ENCODE data around the gene ZNF341. TPM values are rescaled to one million over a fixed set of nuclear protein-coding genes. Genes with fewer than 3 reads are reported as not detected.

The ZNF341 gene
- total and polyA plus RNA-seq, 9 of the 15 experiments (the other 6 are each of a cell fraction or from before 2014, with no cell fraction given), result 0.08 to 2.6 (median 1.0) TPM

GRCh38 chr20:33732166-33732970 lies 572 bp downstream of the ZNF341 start (continued):
- TF ChIP-seq ZBTB33 (CRISPR knock-in tag; IDR thresholded peaks at IDR 0.05) (no peak; the same call in 1 of the 2 replicates), ZNF57 (CRISPR knock-in tag; IDR thresholded peaks at IDR 0.05) (no peak), ZNF12 (CRISPR knock-in tag; IDR thresholded peaks at IDR 0.05) (peak; percentile 36; the same call in 1 of the 2 replicates), PYGO2 (tag; IDR thresholded peaks at IDR 0.05) (no peak)

GRCh38 chr20:33733654-33734576 lies 2.1 kb downstream of the ZNF341 start:
- POLR2A ChIA-PET, result interaction anchor here (2.1 kb wide), 2 partner anchors 14 to 49 kb away, joined by 6 to 10 read pairs; partner anchors contain the start of gene PXMP4
- CTCF ChIA-PET (ENCODE audit: low intra/inter-chr PET ratio), result no interaction called here
- no peaks in the 10 kb centered on the region for H3K9me1 ChIP-seq (ENCODE audit: control insufficient read depth, insufficient read depth, low read length)
- H3K9ac ChIP-seq (ENCODE audit: insufficient read depth in 1 of 2, low read depth in 2 of 2, low read length in 2 of 2), result peak overlapping the region in 1 of 2 experiments; percentile 65; a peak in 1 of 4 replicates
- no peaks in the 10 kb centered on the region for H3K79me2 ChIP-seq (ENCODE audit: control insufficient read depth, insufficient read depth, low read length)
- 54% methylated on average over 6 of the region's 6 CpGs for WGBS (ENCODE audit: insufficient coverage, low coverage, missing lambda C conversion rate)
- in situ Hi-C loops (cut with MboI), result loop anchor here (5.0 kb wide), 1 partner anchor 272 kb away; no protein-coding TSS in a partner anchor
- peak overlapping the region; percentile 41; the same call in 2 of the 3 replicates for H3K27ac ChIP-seq (ENCODE audit: extremely low read depth, low read depth, low read length)
- no peaks in the 10 kb centered on the region for H3K27me3 ChIP-seq (ENCODE audit: control insufficient read depth in 2 of 2, insufficient read depth in 2 of 2, low read length in 2 of 2)
- H3K4me2 ChIP-seq (ENCODE audit: insufficient read depth, low read length), result peak overlapping the region; percentile 23; the same call in 1 of the 2 replicates
- DNase-seq (ENCODE audit: extremely low read depth in 1 of 4, low spot score in 3 of 4) (no peak), ATAC-seq (no peak), FAIRE-seq (no peak)
- no peaks in the 10 kb centered on the region for H3K36me3 ChIP-seq (ENCODE audit: control insufficient read depth, insufficient read depth, low read length)
- H3K4me1 ChIP-seq (replicated peaks in 1 of 2; ENCODE audit: control insufficient read depth in 2 of 2, insufficient read depth in 2 of 2, low read length in 2 of 2), result peaks cover 20 to 33% of the 10 kb centered on the region in 2 experiments
- no peak overlapping the region for H3K4me3 ChIP-seq
- H3K9me3 ChIP-seq (replicated peaks; ENCODE audit: control insufficient read depth, insufficient read depth, low read depth, low read length), result peaks cover 6% of the 10 kb centered on the region
- peak overlapping the region; percentile 54 for H2AFZ ChIP-seq (ENCODE audit: low read depth, low read length)
- H4K20me1 ChIP-seq (replicated peaks; ENCODE audit: control insufficient read depth, insufficient read depth, low read length), result no peaks in the 10 kb centered on the region
- intact Hi-C loops (cut with micrococcal nuclease), result loop anchor here (2.0 to 5.0 kb wide), 3 partner anchors 47 to 78 kb away; partner anchors contain the start of genes ACTL10, CHMP4B and E2F1
- BruUV-seq (replicated peaks), result no TSS peak
- TF ChIP-seq CEBPB (tag; IDR thresholded peaks at IDR 0.05) (peak; percentile 45; the same call in 1 of the 2 replicates), POU5F1 (IDR thresholded peaks at IDR 0.05; ENCODE audit: borderline replicate concordance, low read depth, low read length, partially characterized antibody) (no peak), GATA2 (CRISPR knock-in tag; IDR thresholded peaks at IDR 0.05) (peak; percentile 45; the same call in 1 of the 2 replicates), ZNF165 (CRISPR knock-in tag; IDR thresholded peaks at IDR 0.05; ENCODE audit: borderline replicate concordance) (no peak), CBX1 (IDR thresholded peaks at IDR 0.05; ENCODE audit: low read depth) (no peak), ARID2 (IDR thresholded peaks at IDR 0.05) (no peak), ZKSCAN3 (CRISPR knock-in tag; IDR thresholded peaks at IDR 0.05) (no peak), ELF1 (tag; IDR thresholded peaks at IDR 0.05) (0 out of 2 replicates have a peak, but pooled peaks have one; percentile 16), HES1 (IDR thresholded peaks at IDR 0.05; ENCODE audit: low read depth) (no peak), HBP1 (CRISPR knock-in tag; IDR thresholded peaks at IDR 0.05) (no peak)

Data from K562 (cell line).